ENCODE results near the gene ACSF2.
"Not testable (repeated sequence)": the region's sequence is repeated elsewhere in the genome, so short reads cannot be mapped to it uniquely, and the experiment has no call there.

The ACSF2 gene

GRCh38 chr17:50406578-50406977 lies 19.4 kb upstream of the ACSF2 start:
- no peak for DNase-seq (ENCODE audit: extremely low read depth in 1 of 2, low read depth in 1 of 2)

DNA sequence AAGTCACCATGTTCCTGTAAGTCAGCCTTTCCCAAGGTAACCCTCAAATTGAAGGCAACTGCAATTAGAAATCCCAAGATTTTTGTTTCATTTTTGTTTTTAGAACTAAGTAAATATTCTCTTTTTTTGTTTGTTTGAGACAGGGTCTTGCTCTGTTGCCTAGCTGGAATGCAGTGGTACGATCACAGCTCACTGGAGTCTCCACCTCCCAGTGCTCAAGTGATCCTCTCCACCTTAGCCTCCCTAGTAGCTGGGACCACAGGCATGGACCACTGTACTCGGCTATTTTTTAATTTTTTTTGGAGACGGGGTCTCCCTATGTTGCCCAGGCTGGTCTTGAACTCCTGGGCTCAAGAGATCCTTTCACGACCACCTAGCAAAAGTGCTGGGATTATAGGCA lies 18.1 kb upstream of the ACSF2 start:
- DNase-seq (ENCODE audit: extremely low read depth in 1 of 2, low read depth in 1 of 2), result no peak

DNA sequence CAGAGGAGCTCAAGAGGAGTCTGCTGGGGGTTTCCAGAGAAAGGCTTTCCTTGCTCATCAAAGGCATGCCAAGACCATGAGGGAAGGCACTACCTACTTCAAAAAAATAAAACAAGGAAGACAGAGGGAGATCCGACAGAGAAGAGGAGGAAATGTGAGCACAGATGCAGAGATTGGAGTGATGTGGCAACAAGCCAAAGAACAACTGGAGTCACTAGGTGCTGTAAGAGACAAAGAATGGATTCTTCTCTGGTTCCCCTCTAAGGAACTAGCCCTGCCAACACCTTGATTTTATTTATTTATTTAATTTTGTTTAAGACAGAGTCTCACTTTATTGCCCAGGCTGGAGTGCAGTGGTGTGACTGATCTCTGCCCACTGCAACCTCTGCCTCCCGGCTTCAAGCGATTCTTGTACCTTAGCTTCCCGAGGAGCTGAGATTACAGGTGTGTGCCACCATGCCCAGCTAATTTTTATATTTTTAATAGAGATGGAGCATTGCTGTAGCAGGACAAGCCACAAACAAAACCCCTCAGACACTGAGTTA lies 13.8 kb upstream of the ACSF2 start:
- DNase-seq (ENCODE audit: extremely low read depth in 1 of 2, low read depth in 1 of 2), result no peak

DNA sequence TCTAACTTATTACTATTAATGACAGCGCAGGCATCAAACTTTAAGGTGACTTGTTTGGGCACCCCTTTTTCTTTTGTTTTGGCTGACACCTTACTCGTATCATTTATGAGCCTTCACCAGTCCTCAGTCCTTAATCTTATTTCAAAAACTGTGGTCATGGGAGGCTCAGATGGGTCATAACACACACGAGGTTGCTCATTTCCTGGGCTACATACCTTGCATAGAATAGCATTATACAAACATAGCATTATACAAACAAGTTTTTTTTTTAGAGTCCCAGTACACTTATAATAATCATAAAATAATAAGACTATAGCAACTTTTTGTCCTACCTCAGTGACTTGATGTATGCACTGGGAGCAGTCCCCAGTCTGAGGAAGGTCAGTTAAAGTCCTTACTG lies 11.2 kb upstream of the ACSF2 start:
- DNase-seq (ENCODE audit: extremely low read depth in 1 of 2, low read depth in 1 of 2), result no peak

GRCh38 chr17:50419577-50419976 lies 6.4 kb upstream of the ACSF2 start:
- DNase-seq (ENCODE audit: extremely low read depth in 1 of 2, low read depth in 1 of 2), result not testable (repeated sequence)

- no peak for DNase-seq (ENCODE audit: extremely low read depth in 1 of 2, low read depth in 1 of 2)
Measured at GRCh38 chr17:50420419-50421112, 5.5 kb upstream of the ACSF2 start.

DNA sequence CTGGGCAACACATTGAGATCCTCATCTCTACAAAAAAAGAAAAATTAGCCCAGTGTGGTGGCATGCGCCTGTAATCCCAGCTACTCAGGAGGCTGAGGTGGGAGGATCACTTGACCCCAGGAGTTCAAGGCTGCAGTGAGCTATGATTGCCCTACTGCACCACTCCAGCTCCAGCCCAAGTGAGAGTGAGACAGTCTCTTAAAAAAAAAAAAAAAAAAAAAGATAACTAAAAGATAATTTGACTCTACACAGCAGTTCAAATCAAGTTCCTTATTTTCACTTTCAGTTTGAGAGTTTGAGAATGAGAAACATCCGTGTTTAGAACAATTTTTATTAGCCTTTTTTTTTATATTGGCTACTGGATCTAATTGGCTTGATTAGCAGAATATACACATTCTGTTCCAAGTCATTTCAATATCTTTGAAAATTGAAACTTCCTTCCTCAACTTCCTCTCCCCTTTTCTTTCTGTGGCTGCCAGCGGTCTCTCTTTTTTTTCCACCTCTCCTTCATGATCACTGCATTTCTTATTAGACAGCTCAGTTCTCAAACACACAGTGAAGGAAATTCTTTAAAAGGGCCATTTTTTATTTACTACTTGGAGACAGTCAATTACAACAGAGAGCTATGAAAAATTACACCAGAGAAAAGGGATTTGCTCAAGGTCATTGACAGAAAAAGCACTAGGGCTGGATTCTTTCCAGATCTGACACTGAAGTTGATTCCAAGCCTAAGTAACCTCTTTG lies 4.5 kb upstream of the ACSF2 start:
- DNase-seq (ENCODE audit: extremely low read depth in 1 of 2, low read depth in 1 of 2), result no peak

- DNase-seq (ENCODE audit: extremely low read depth in 1 of 2, low read depth in 1 of 2), result no peak
Measured at GRCh38 chr17:50422738-50423137, 3.3 kb upstream of the ACSF2 start.

- no peak for DNase-seq (ENCODE audit: extremely low read depth in 1 of 2, low read depth in 1 of 2)
Measured at GRCh38 chr17:50423553-50424159, 2.4 kb upstream of the ACSF2 start.

DNA sequence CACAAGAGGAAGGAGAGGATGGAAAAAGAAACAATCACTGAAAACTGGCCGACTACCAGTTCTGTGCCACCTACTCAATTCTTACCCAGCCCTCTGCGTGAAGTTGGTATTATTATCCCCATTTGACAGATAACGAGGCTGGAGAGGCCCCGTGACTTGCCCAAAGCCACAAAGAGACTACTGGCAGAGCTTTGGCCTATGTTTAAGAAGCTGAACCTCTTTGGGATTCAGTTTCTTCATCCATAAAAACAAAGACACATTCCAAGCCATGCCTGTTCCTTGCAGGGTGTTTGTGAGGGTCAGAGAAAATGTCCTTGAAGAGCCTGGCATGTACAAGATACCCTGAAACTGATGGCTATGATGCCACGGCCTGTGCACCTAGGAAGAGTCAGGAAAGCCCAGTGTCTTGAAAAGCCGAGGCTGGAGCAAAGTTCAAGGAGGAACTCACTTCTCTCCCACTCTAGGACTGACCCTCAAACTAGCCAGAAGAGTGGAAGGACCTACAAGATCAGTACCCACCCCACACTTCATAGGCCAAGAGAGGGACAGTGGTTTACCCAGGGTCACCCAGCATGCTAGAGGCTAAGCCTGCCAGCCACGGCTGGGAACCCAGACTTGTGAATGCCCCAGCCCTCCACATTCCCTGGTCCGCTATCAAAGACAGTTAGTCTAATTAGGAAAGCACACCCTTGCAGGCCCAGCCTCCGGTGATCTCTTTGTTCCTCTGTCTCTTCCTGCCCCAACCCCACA lies 1.6 kb upstream of the ACSF2 start:
- no peak for DNase-seq (ENCODE audit: extremely low read depth in 1 of 2, low read depth in 1 of 2)

GRCh38 chr17:50424996-50425681 lies 879 bp upstream of the ACSF2 start:
- no peak for DNase-seq (ENCODE audit: extremely low read depth in 1 of 2, low read depth in 1 of 2)

DNA sequence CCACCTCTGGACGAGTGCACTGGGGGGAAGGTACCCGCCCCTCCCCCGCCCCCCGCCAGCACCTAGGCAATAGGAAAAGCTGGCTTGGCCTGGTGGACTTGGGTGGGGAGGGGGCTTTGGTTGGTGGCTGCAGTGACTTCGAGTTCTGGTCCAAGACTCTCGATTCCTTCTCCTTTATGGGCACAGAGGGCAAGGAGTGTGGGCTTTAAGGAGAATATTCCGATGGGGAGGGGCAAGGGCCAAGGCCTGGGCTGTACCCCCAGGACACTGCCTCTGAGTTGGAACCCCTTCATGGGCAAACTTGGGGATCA lies 409 bp downstream of the ACSF2 start:
- no peak for DNase-seq (ENCODE audit: extremely low read depth in 1 of 2, low read depth in 1 of 2)

GRCh38 chr17:50426814-50427787 lies 1.1 kb downstream of the ACSF2 start:
- DNase-seq (ENCODE audit: extremely low read depth in 1 of 2, low read depth in 1 of 2), result no peak

DNA sequence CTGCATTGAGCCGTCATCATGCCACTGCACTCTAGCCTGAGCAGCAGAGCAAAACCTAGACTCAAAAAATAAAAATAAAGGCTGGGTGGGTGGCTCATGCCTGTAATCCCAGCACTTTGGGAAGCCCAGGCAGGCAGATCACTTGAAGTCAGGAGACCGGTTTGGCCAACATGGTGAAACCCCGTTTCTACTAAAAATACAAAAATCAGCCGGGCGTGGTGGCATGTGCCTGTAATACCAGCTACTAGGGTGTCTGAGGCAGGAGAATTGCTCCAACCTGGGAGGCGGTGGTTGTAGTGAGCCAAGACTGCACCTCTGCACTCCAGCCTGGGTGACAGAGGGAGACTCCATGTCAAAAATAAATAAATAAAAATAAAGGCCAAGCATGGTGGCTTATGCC lies 2.1 kb downstream of the ACSF2 start:
- DNase-seq (ENCODE audit: extremely low read depth in 1 of 2, low read depth in 1 of 2), result not testable (repeated sequence)

- no peak for DNase-seq (ENCODE audit: extremely low read depth in 1 of 2, low read depth in 1 of 2)
Measured at GRCh38 chr17:50428831-50429424, 2.9 kb downstream of the ACSF2 start.

- no peak for DNase-seq (ENCODE audit: extremely low read depth in 1 of 2, low read depth in 1 of 2)
Measured at GRCh38 chr17:50429793-50430192, 3.8 kb downstream of the ACSF2 start.

- no peak for DNase-seq (ENCODE audit: extremely low read depth in 1 of 2, low read depth in 1 of 2)
Measured at GRCh38 chr17:50430821-50431618, 5.0 kb downstream of the ACSF2 start.

DNA sequence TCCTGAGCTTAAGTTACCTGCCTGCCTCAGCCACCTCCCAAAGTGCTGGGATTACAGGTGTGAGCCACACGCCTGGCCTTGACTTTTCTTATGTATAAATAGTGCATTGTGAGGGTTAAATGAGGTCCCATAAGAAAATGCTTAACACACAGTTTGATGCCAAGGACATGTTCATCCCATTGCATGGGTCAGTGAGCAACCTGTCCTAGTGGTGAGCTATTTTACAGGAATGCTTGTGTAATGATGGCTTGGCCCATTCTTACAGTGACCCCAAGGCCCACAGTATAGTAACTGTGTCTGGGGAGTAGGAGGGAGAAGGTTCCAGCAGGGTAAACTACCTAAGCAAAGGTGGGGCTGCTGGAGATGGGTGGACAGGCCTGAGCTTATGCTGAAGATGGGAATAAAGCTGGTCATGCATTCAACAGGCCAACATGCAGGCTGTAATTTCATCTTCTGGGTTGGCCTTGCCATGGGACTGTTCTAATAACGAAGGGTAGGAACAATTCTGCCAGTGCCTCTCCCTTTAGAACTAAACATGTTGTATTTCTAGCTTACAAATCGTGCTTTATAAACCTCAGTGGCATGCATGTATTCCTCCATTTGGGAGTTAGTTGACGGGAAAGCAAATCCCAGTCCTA lies 6.2 kb downstream of the ACSF2 start:
- no peak for DNase-seq (ENCODE audit: extremely low read depth in 1 of 2, low read depth in 1 of 2)
